Measurements from ENCODE around the gene NUAK1. TPM values are rescaled to one million over a fixed set of nuclear protein-coding genes. Genes with fewer than 3 reads are reported as not detected.

The NUAK1 gene
- polyA plus RNA-seq, 1 donor from 2014 or later: 8.3 TPM

DNA sequence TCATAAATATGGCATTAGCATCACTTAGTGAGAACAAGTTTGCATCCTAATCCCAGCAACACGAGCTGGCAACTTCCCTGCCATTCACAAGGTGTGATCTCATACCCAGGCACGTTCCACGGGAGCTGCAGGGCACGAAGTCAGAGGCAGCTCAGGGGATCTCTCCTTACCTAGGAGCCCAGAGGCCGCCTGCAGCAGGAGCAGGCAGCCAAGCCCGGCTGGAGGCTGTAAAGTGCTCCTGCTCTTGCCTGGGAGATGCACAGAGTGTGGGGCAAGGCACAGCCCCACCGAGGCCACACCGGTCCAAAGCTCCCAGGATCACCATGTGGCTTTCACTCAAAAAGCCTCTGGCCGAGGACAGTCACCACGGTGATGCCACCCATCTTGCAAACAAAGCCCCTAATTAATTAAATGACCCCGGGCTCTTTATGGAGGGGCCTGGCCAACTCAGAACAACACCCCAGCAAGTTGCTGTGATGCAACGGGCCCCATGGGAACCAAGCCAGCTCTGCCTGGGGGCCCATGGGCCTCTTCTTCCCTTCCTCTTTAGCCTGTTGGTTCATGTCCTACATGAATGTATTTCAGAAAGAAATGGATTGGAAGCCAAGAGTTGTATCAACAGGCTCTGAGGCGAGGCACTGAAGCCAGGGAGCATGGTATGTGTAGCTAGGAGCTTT, 26.5 kb downstream of the NUAK1 start:
- H3K9me2 ChIP-seq (ENCODE audit: insufficient read depth, low read length): no peaks in the 10 kb centered on the region
- no peaks in the 10 kb centered on the region for H3F3A ChIP-seq (ENCODE audit: insufficient read depth, low read length, poor library complexity, severe bottlenecking)
- no peaks in the 10 kb centered on the region for H4K20me1 ChIP-seq (ENCODE audit: insufficient read depth)
- no peak overlapping the region for H3K4me2 ChIP-seq (ENCODE audit: low read length)
- no peak overlapping the region for H3K27ac ChIP-seq (ENCODE audit: low read length)
- H3K79me2 ChIP-seq (replicated peaks; ENCODE audit: insufficient read depth, low read length): peaks cover 48% of the 10 kb centered on the region
- H3K27me3 ChIP-seq (ENCODE audit: insufficient read depth, low read depth, low read length): no peaks in the 10 kb centered on the region
- no peaks in the 10 kb centered on the region for H3K36me3 ChIP-seq (ENCODE audit: insufficient read depth, low read length)
- no peak overlapping the region for H3K4me3 ChIP-seq (ENCODE audit: low read length)
- no peak overlapping the region for H3K9ac ChIP-seq (ENCODE audit: low read length)
- H2AFZ ChIP-seq (ENCODE audit: low read depth, low read length): no peak overlapping the region
- H3K9me3 ChIP-seq (ENCODE audit: low read length): no peaks in the 10 kb centered on the region
- TF ChIP-seq, protein P1, sequence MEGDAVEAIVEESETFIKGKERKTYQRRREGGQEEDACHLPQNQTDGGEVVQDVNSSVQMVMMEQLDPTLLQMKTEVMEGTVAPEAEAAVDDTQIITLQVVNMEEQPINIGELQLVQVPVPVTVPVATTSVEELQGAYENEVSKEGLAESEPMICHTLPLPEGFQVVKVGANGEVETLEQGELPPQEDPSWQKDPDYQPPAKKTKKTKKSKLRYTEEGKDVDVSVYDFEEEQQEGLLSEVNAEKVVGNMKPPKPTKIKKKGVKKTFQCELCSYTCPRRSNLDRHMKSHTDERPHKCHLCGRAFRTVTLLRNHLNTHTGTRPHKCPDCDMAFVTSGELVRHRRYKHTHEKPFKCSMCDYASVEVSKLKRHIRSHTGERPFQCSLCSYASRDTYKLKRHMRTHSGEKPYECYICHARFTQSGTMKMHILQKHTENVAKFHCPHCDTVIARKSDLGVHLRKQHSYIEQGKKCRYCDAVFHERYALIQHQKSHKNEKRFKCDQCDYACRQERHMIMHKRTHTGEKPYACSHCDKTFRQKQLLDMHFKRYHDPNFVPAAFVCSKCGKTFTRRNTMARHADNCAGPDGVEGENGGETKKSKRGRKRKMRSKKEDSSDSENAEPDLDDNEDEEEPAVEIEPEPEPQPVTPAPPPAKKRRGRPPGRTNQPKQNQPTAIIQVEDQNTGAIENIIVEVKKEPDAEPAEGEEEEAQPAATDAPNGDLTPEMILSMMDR (IDR thresholded peaks at IDR 0.05; ENCODE audit: poor library complexity, severe bottlenecking): no peak
- no peak for TF ChIP-seq MXI1 (conservative IDR thresholded peaks at IDR 0.05; ENCODE audit: poor library complexity, severe bottlenecking)
- no peak for TF ChIP-seq TAF1 (IDR thresholded peaks at IDR 0.05; ENCODE audit: low read depth)
- no peak for TF ChIP-seq POLR2AphosphoS5 (IDR thresholded peaks at IDR 0.05)
- no peak for TF ChIP-seq EZH2 (IDR thresholded peaks at IDR 0.05; ENCODE audit: borderline replicate concordance, insufficient read depth, low read length, poor library complexity, severe bottlenecking)
- no peak for TF ChIP-seq RAD21 (conservative IDR thresholded peaks at IDR 0.05)
- no peak for TF ChIP-seq EP300 (conservative IDR thresholded peaks at IDR 0.05; ENCODE audit: poor library complexity, severe bottlenecking)
- no peak for TF ChIP-seq SMC3 (conservative IDR thresholded peaks at IDR 0.05; ENCODE audit: poor library complexity)
- TF ChIP-seq, protein P2, sequence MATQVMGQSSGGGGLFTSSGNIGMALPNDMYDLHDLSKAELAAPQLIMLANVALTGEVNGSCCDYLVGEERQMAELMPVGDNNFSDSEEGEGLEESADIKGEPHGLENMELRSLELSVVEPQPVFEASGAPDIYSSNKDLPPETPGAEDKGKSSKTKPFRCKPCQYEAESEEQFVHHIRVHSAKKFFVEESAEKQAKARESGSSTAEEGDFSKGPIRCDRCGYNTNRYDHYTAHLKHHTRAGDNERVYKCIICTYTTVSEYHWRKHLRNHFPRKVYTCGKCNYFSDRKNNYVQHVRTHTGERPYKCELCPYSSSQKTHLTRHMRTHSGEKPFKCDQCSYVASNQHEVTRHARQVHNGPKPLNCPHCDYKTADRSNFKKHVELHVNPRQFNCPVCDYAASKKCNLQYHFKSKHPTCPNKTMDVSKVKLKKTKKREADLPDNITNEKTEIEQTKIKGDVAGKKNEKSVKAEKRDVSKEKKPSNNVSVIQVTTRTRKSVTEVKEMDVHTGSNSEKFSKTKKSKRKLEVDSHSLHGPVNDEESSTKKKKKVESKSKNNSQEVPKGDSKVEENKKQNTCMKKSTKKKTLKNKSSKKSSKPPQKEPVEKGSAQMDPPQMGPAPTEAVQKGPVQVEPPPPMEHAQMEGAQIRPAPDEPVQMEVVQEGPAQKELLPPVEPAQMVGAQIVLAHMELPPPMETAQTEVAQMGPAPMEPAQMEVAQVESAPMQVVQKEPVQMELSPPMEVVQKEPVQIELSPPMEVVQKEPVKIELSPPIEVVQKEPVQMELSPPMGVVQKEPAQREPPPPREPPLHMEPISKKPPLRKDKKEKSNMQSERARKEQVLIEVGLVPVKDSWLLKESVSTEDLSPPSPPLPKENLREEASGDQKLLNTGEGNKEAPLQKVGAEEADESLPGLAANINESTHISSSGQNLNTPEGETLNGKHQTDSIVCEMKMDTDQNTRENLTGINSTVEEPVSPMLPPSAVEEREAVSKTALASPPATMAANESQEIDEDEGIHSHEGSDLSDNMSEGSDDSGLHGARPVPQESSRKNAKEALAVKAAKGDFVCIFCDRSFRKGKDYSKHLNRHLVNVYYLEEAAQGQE (IDR thresholded peaks at IDR 0.05; ENCODE audit: borderline replicate concordance): no peak

DNA sequence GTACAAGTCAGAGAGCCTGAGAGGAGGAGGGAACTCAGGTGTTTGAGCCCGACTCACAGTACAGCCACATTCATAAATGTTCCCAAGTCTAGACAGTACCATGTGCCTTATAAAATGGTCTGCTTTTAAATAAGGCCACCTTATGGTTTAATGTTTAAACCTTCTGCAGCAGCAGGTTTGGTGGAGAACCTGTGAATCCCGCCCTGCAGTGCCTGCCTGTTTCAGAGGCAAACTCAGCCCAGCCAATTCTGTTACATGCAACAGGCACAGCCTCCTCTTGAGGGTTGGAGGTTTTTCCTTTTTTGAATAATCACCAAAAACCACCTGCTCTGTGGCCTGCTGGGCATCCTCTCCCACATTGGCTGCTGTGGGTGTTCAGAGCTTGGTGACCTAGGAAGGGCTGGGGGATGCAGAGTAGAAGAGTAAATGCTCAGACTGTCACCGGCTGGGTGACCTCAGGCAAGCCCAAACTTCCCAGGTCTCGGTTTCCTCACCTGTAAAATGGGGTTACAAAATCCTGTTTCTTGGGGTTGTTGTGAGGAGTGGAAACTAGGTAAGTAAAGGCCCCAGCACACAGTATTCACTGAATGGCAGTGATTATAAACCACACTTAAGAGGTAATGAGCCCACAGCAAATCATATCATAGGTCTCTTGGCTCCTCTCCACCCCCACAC, 28.0 kb downstream of the NUAK1 start:
- no peak for TF ChIP-seq RAD21 (conservative IDR thresholded peaks at IDR 0.05)
- TF ChIP-seq, protein P2 (IDR thresholded peaks at IDR 0.05; ENCODE audit: borderline replicate concordance): no peak
- no peak for TF ChIP-seq POLR2AphosphoS5 (IDR thresholded peaks at IDR 0.05)
- no peak for TF ChIP-seq EP300 (conservative IDR thresholded peaks at IDR 0.05; ENCODE audit: poor library complexity, severe bottlenecking)
- no peak for TF ChIP-seq TAF1 (IDR thresholded peaks at IDR 0.05; ENCODE audit: low read depth)
- TF ChIP-seq MXI1 (conservative IDR thresholded peaks at IDR 0.05; ENCODE audit: poor library complexity, severe bottlenecking): no peak
- no peak for TF ChIP-seq EZH2 (IDR thresholded peaks at IDR 0.05; ENCODE audit: borderline replicate concordance, insufficient read depth, low read length, poor library complexity, severe bottlenecking)
- TF ChIP-seq SMC3 (conservative IDR thresholded peaks at IDR 0.05; ENCODE audit: poor library complexity): no peak
- TF ChIP-seq, protein P1 (IDR thresholded peaks at IDR 0.05; ENCODE audit: poor library complexity, severe bottlenecking): no peak
- Histone ChIP-seq H3K4me2 (ENCODE audit: low read length) (no peak overlapping the region), H3K4me3 (ENCODE audit: low read length) (no peak overlapping the region), H3K36me3 (ENCODE audit: insufficient read depth, low read length) (no peaks in the 10 kb centered on the region), H3K27me3 (ENCODE audit: insufficient read depth, low read depth, low read length) (no peaks in the 10 kb centered on the region), H3F3A (ENCODE audit: insufficient read depth, low read length, poor library complexity, severe bottlenecking) (no peaks in the 10 kb centered on the region), H2AFZ (ENCODE audit: low read depth, low read length) (no peak overlapping the region), H4K20me1 (ENCODE audit: insufficient read depth) (no peaks in the 10 kb centered on the region), H3K79me2 (replicated peaks; ENCODE audit: insufficient read depth, low read length) (peaks cover 51% of the 10 kb centered on the region), H3K9me2 (ENCODE audit: insufficient read depth, low read length) (no peaks in the 10 kb centered on the region), H3K9ac (ENCODE audit: low read length) (no peak overlapping the region), H3K9me3 (ENCODE audit: low read length) (no peaks in the 10 kb centered on the region), H3K27ac (ENCODE audit: low read length) (no peak overlapping the region)
